SK-N-SH treated with all-trans-retinoic acid at 6 μM for 48 hours (cell line): ENCODE measurements around the gene LOC128125822.

Experiments used
- ARNTL ChIP-seq: fragments of 450-650 bp; formaldehyde crosslinking; IDR thresholded peaks from 2 replicates; pipeline ENCODE4 v1.5.0; 2020; ENCODE audit warnings: low read depth, mild to moderate bottlenecking, moderate library complexity, borderline replicate concordance
- BACH2 ChIP-seq: fragments of 250-450 bp; sonication (Bioruptor Pico); IDR thresholded peaks from 2 replicates; pipeline ENCODE4 v1.9.0; 2021; ENCODE audit warnings: mild to moderate bottlenecking, borderline replicate concordance
- CSRNP3 ChIP-seq: fragments of 250-450 bp; sonication (Bioruptor Pico); IDR thresholded peaks from 2 replicates; pipeline ENCODE4 v1.5.1; 2021; ENCODE audit warnings: mild to moderate bottlenecking, moderate library complexity
- ESRRG ChIP-seq: fragments of 250-450 bp; sonication (Bioruptor Pico); IDR thresholded peaks from 2 replicates; pipeline ENCODE4 v1.6.1; 2021; ENCODE audit warnings: mild to moderate bottlenecking
- GLIS3 ChIP-seq: fragments of 250-450 bp; sonication (Bioruptor Pico); IDR thresholded peaks from 2 replicates; pipeline ENCODE4 v1.5.0; 2020; ENCODE audit warnings: mild to moderate bottlenecking, moderate library complexity
- SNAI2 ChIP-seq: fragments of 250-450 bp; sonication (Bioruptor Pico); IDR thresholded peaks from 2 replicates; pipeline ENCODE4 v1.5.0; 2020; ENCODE audit warnings: mild to moderate bottlenecking, moderate library complexity
- TCF4 ChIP-seq: fragments of 250-450 bp; sonication (Bioruptor Pico); IDR thresholded peaks from 2 replicates; pipeline ENCODE4 v1.8.0; 2021; ENCODE audit warnings: mild to moderate bottlenecking, moderate library complexity, borderline replicate concordance
- TOX ChIP-seq: fragments of 250-450 bp; sonication (Bioruptor Pico); IDR thresholded peaks from 2 replicates; pipeline ENCODE4 v1.8.0; 2021; ENCODE audit warnings: mild to moderate bottlenecking, moderate library complexity, borderline replicate concordance
- TSHZ2 ChIP-seq: fragments of 250-450 bp; sonication (Bioruptor Pico); IDR thresholded peaks from 2 replicates; pipeline ENCODE4 v1.5.0; 2020; ENCODE audit warnings: mild to moderate bottlenecking, moderate library complexity
- ZC3H10 ChIP-seq: fragments of 250-450 bp; sonication (Bioruptor Pico); IDR thresholded peaks from 2 replicates; pipeline ENCODE4 v1.5.1; 2021; ENCODE audit warnings: mild to moderate bottlenecking, moderate library complexity
- ZFP3 ChIP-seq: fragments of 250-450 bp; sonication (Bioruptor Pico); IDR thresholded peaks from 2 replicates; pipeline ENCODE4 v1.5.0; 2020; ENCODE audit warnings: mild to moderate bottlenecking, moderate library complexity

- TF ChIP-seq TCF4 (CRISPR knock-in tag) (no peak), BACH2 (CRISPR knock-in tag) (no peak), TOX (no peak), ZC3H10 (no peak), TSHZ2 (CRISPR knock-in tag) (no peak), ARNTL (CRISPR knock-in tag) (no peak), ZFP3 (CRISPR knock-in tag) (no peak), ESRRG (CRISPR knock-in tag) (no peak), GLIS3 (CRISPR knock-in tag) (no peak), CSRNP3 (CRISPR knock-in tag) (no peak), SNAI2 (CRISPR knock-in tag) (no peak)
These were observed 43.3 kb downstream of the LOC128125822 start for GRCh38 chr6:63615590-63615989.
